Measurements from ENCODE around the gene DDX3X.
A peak's percentile ranks its signal among the peaks of the same experiment; 100 is the strongest.

Gene DDX3X

GRCh38 chrX:41333003-41333743 lies 789 bp upstream of the DDX3X start:
- no peak for TF ChIP-seq REST (IDR thresholded peaks at IDR 0.05; ENCODE audit: insufficient read depth in 1 of 2, low read depth in 2 of 2, low read length in 2 of 2)
- TF ChIP-seq POLR2AphosphoS5 (IDR thresholded peaks at IDR 0.05; ENCODE audit: low read depth, low read length) = no peak
- TF ChIP-seq FOXP2 (optimal IDR thresholded peaks at IDR 0.05; ENCODE audit: borderline replicate concordance, extremely low read depth, extremely low read length, insufficient read depth) = no peak

- no peak; the same call in 1 of the 2 replicates for TF ChIP-seq SIN3A (IDR thresholded peaks at IDR 0.05; ENCODE audit: borderline replicate concordance, insufficient read depth, low read length)
- no peak for TF ChIP-seq FOXP2 (optimal IDR thresholded peaks at IDR 0.05; ENCODE audit: borderline replicate concordance, extremely low read depth, extremely low read length, insufficient read depth)
- TF ChIP-seq TAF1 (IDR thresholded peaks at IDR 0.05; ENCODE audit: borderline replicate concordance, insufficient read depth, low read length) = no peak
- peak; percentile 25; the same call in 1 of the 2 replicates for TF ChIP-seq POLR2AphosphoS5 (IDR thresholded peaks at IDR 0.05; ENCODE audit: low read depth, low read length)
- no peak for TF ChIP-seq REST (IDR thresholded peaks at IDR 0.05; ENCODE audit: insufficient read depth in 1 of 2, low read depth in 2 of 2, low read length in 2 of 2)
Observed at GRCh38 chrX:41334363-41335197, 618 bp downstream of the DDX3X start.

GRCh38 chrX:41335198-41335957 lies 1.4 kb downstream of the DDX3X start:
- TF ChIP-seq FOXP2 (optimal IDR thresholded peaks at IDR 0.05; ENCODE audit: borderline replicate concordance, extremely low read depth, extremely low read length, insufficient read depth) (no peak), SIN3A (IDR thresholded peaks at IDR 0.05; ENCODE audit: borderline replicate concordance, insufficient read depth, low read length) (no peak), TAF1 (IDR thresholded peaks at IDR 0.05; ENCODE audit: borderline replicate concordance, insufficient read depth, low read length) (no peak), POLR2AphosphoS5 (IDR thresholded peaks at IDR 0.05; ENCODE audit: low read depth, low read length) (no peak), REST (IDR thresholded peaks at IDR 0.05; ENCODE audit: insufficient read depth in 1 of 2, low read depth in 2 of 2, low read length in 2 of 2) (no peak)

GRCh38 chrX:41335958-41336331 lies 2.0 kb downstream of the DDX3X start:
- TF ChIP-seq REST (IDR thresholded peaks at IDR 0.05; ENCODE audit: insufficient read depth in 1 of 2, low read depth in 2 of 2, low read length in 2 of 2) = no peak
- no peak for TF ChIP-seq FOXP2 (optimal IDR thresholded peaks at IDR 0.05; ENCODE audit: borderline replicate concordance, extremely low read depth, extremely low read length, insufficient read depth)
- no peak for TF ChIP-seq TAF1 (IDR thresholded peaks at IDR 0.05; ENCODE audit: borderline replicate concordance, insufficient read depth, low read length)
- no peak for TF ChIP-seq POLR2AphosphoS5 (IDR thresholded peaks at IDR 0.05; ENCODE audit: low read depth, low read length)
- TF ChIP-seq SIN3A (IDR thresholded peaks at IDR 0.05; ENCODE audit: borderline replicate concordance, insufficient read depth, low read length) = no peak

Measured in PFSK-1 (cell line).